ENCODE data around the gene WDR41. TPM values are rescaled to one million over a fixed set of nuclear protein-coding genes. Genes with fewer than 3 reads are reported as not detected.
A peak's percentile ranks its signal among the peaks of the same experiment; 100 is the strongest.
"Not testable (repeated sequence)": the region's sequence is repeated elsewhere in the genome, so short reads cannot be mapped to it uniquely, and the experiment has no call there.

WDR41 gene
- polyA plus RNA-seq (2013), result 51.4 TPM

DNA sequence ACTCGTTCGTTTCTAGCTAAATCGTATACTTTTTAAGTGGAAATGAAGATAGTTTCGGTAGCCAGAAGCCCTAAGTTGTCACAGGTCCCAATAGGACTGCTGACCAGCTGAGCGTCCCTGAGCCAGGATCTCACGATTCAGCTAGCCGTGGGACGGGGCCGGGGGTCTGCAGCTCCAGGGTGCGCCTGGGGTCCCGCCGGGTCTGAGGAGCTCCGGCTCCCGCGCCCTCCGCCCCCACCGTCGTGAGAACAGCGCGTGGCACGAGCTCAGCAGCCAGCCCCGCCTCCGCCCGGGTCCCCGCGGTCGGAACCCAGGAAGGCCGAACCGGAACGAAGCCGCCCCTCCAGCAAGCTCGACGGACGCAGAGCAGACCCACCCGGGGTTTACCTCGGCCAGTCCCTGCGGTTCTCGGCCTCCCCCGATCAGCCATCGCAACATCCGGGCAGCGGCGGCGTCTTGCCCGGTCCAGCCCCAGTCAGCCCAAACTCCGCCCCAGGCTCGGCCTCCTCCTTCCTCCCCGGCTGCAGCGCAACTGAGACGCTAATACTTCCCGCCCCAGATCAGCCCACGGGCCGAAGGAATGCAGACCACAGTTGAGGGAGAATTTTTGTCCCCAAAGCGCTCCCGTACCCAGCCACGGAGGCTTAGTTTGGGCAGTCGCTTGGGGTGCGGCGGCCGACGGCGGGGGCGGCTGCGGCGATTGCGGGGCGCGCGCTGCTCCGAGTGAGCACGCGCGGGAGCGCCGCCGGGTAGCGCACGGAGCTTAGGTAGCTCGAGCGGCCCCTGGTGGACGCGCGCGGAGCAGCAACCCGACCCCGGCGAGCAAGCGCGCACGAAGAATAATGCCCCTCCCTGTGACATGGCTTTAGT is at the start of gene WDR41:
TSS of gene WDR41 (minus strand) at position 534 of the 870 bp plus-strand sequence. CDS start at position 438, 96 bp downstream.
- Histone ChIP-seq H3K27me3 (replicated peaks in 2 of 5; ENCODE audit: control insufficient read depth in 4 of 5, insufficient read depth in 5 of 5, low read length in 4 of 5) (no peaks in the 10 kb centered on the region), H3K36me3 (ENCODE audit: control insufficient read depth in 4 of 4, insufficient read depth in 4 of 4, low read length in 3 of 4) (peaks cover 0 to 6% (median 3%) of the 10 kb centered on the region in 4 experiments), H3K27ac (ENCODE audit: insufficient read depth in 1 of 2, low read depth in 1 of 2, low read length in 2 of 2, poor library complexity in 1 of 2, severe bottlenecking in 2 of 2) (peak within 1 kb of the TSS; percentile 79 to 86), H3K4me3 (ENCODE audit: control insufficient read depth in 1 of 7, extremely low read depth in 1 of 7, insufficient read depth in 4 of 7, low read depth in 2 of 7, low read length in 6 of 7) (peak within 1 kb of the TSS; percentile 85 to 94 (median 92)), H3K9me3 (ENCODE audit: control extremely low read depth in 1 of 5, control insufficient read depth in 4 of 5, insufficient read depth in 2 of 5, low read depth in 1 of 5, low read length in 4 of 5) (no peaks in the 10 kb centered on the region), H3K4me1 (ENCODE audit: control extremely low read depth in 1 of 4, control insufficient read depth in 4 of 4, insufficient read depth in 4 of 4, low read length in 3 of 4) (peaks cover 0 to 11% (median 7%) of the 10 kb centered on the region in 4 experiments)
- POLR2A ChIA-PET, result interaction anchor here (0.6 kb wide), 1 partner anchor 35 kb away, joined by 3 read pairs; no protein-coding TSS in a partner anchor
- under 1% methylated on average over 86 of the region's 90 CpGs for WGBS (ENCODE audit: insufficient coverage)
- CTCF ChIA-PET, result interaction anchor here (0.8 to 2.2 kb wide), 14 partner anchors 9 to 363 kb away, joined by 3 to 13 read pairs (median 3); no protein-coding TSS in a partner anchor
- peak; percentile 93 to 97 (median 97) for DNase-seq

DNA sequence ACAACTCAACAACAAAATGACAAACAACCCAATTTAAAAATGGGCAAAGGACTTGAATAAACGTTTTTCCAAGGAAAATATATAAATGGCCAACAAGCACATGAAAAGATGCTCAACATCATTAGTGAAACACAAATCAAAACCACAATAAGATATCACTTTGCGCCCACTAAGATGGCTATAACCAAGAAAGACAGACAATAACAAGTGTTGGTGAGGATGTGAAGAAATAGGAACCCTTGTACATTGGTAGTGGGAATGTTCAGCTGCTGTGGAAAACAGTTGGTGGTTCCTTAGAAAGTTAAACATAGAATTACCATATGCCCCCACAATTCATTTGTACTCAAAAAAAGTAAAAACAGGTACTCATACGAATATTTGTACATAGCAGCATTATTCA is 39.2 kb upstream of the WDR41 start:
- Histone ChIP-seq H3K27me3 (replicated peaks in 2 of 5; ENCODE audit: control insufficient read depth in 4 of 5, insufficient read depth in 5 of 5, low read length in 4 of 5) (peaks cover 0 to 2% (median 0%) of the 10 kb centered on the region in 5 experiments), H3K4me3 (ENCODE audit: control insufficient read depth in 1 of 7, extremely low read depth in 1 of 7, insufficient read depth in 4 of 7, low read depth in 2 of 7, low read length in 6 of 7) (no peak overlapping the region), H3K9me3 (ENCODE audit: control extremely low read depth in 1 of 5, control insufficient read depth in 4 of 5, insufficient read depth in 2 of 5, low read depth in 1 of 5, low read length in 4 of 5) (peaks cover 0 to 6% (median 0%) of the 10 kb centered on the region in 5 experiments), H3K27ac (ENCODE audit: insufficient read depth in 1 of 2, low read depth in 1 of 2, low read length in 2 of 2, poor library complexity in 1 of 2, severe bottlenecking in 2 of 2) (no peak overlapping the region), H3K4me1 (ENCODE audit: control extremely low read depth in 1 of 4, control insufficient read depth in 4 of 4, insufficient read depth in 4 of 4, low read length in 3 of 4) (no peaks in the 10 kb centered on the region), H3K36me3 (ENCODE audit: control insufficient read depth in 4 of 4, insufficient read depth in 4 of 4, low read length in 3 of 4) (no peaks in the 10 kb centered on the region)
- WGBS (ENCODE audit: insufficient coverage), result no CpG with 5 or more reads among the region's 3 CpGs
- ChIA-PET CTCF (no interaction called here), POLR2A (no interaction called here)
- no peak for DNase-seq

- H3K27ac ChIP-seq (ENCODE audit: insufficient read depth in 1 of 2, low read depth in 1 of 2, low read length in 2 of 2, poor library complexity in 1 of 2, severe bottlenecking in 2 of 2), result no peak overlapping the region
- no peaks in the 10 kb centered on the region for H3K27me3 ChIP-seq (replicated peaks in 2 of 5; ENCODE audit: control insufficient read depth in 4 of 5, insufficient read depth in 5 of 5, low read length in 4 of 5)
- WGBS (ENCODE audit: insufficient coverage), result no CpG with 5 or more reads among the region's 2 CpGs
- no peaks in the 10 kb centered on the region for H3K4me1 ChIP-seq (ENCODE audit: control extremely low read depth in 1 of 4, control insufficient read depth in 4 of 4, insufficient read depth in 4 of 4, low read length in 3 of 4)
- no peaks in the 10 kb centered on the region for H3K36me3 ChIP-seq (ENCODE audit: control insufficient read depth in 4 of 4, insufficient read depth in 4 of 4, low read length in 3 of 4)
- H3K9me3 ChIP-seq (ENCODE audit: control extremely low read depth in 1 of 5, control insufficient read depth in 4 of 5, insufficient read depth in 2 of 5, low read depth in 1 of 5, low read length in 4 of 5), result no peaks in the 10 kb centered on the region
- POLR2A ChIA-PET, result no interaction called here
- H3K4me3 ChIP-seq (ENCODE audit: control insufficient read depth in 1 of 7, extremely low read depth in 1 of 7, insufficient read depth in 4 of 7, low read depth in 2 of 7, low read length in 6 of 7), result no peak overlapping the region
- DNase-seq, result peak; percentile 14 to 22 (median 20)
- CTCF ChIA-PET, result interaction anchor here (0.8 kb wide), 1 partner anchor 8 kb away, joined by 3 read pairs; no protein-coding TSS in a partner anchor
Measured at GRCh38 chr5:77518304-77518703, 26.2 kb upstream of the WDR41 start.

- Histone ChIP-seq H3K4me1 (ENCODE audit: control extremely low read depth in 1 of 4, control insufficient read depth in 4 of 4, insufficient read depth in 4 of 4, low read length in 3 of 4) (no peaks in the 10 kb centered on the region), H3K36me3 (ENCODE audit: control insufficient read depth in 4 of 4, insufficient read depth in 4 of 4, low read length in 3 of 4) (no peaks in the 10 kb centered on the region), H3K27me3 (replicated peaks in 2 of 5; ENCODE audit: control insufficient read depth in 4 of 5, insufficient read depth in 5 of 5, low read length in 4 of 5) (no peaks in the 10 kb centered on the region), H3K9me3 (ENCODE audit: control extremely low read depth in 1 of 5, control insufficient read depth in 4 of 5, insufficient read depth in 2 of 5, low read depth in 1 of 5, low read length in 4 of 5) (no peaks in the 10 kb centered on the region), H3K4me3 (ENCODE audit: control insufficient read depth in 1 of 7, extremely low read depth in 1 of 7, insufficient read depth in 4 of 7, low read depth in 2 of 7, low read length in 6 of 7) (no peak overlapping the region), H3K27ac (ENCODE audit: insufficient read depth in 1 of 2, low read depth in 1 of 2, low read length in 2 of 2, poor library complexity in 1 of 2, severe bottlenecking in 2 of 2) (no peak overlapping the region)
- CTCF ChIA-PET, result no interaction called here
- POLR2A ChIA-PET, result interaction anchor here (0.6 kb wide), 1 partner anchor 247 kb away, joined by 5 read pairs; no protein-coding TSS in a partner anchor
- WGBS (ENCODE audit: insufficient coverage), result no CpG with 5 or more reads among the region's 1 CpG
- no peak for DNase-seq
Measured at GRCh38 chr5:77514457-77514856, 22.3 kb upstream of the WDR41 start.

- H3K9me3 ChIP-seq (ENCODE audit: control extremely low read depth in 1 of 5, control insufficient read depth in 4 of 5, insufficient read depth in 2 of 5, low read depth in 1 of 5, low read length in 4 of 5), result no peaks in the 10 kb centered on the region
- H3K27ac ChIP-seq (ENCODE audit: insufficient read depth in 1 of 2, low read depth in 1 of 2, low read length in 2 of 2, poor library complexity in 1 of 2, severe bottlenecking in 2 of 2), result no peak overlapping the region
- WGBS (ENCODE audit: insufficient coverage), result 100% methylated on average over 1 of the region's 1 CpG
- CTCF ChIA-PET, result no interaction called here
- no peaks in the 10 kb centered on the region for H3K4me1 ChIP-seq (ENCODE audit: control extremely low read depth in 1 of 4, control insufficient read depth in 4 of 4, insufficient read depth in 4 of 4, low read length in 3 of 4)
- H3K36me3 ChIP-seq (ENCODE audit: control insufficient read depth in 4 of 4, insufficient read depth in 4 of 4, low read length in 3 of 4), result no peaks in the 10 kb centered on the region
- DNase-seq, result no peak
- no peaks in the 10 kb centered on the region for H3K27me3 ChIP-seq (replicated peaks in 2 of 5; ENCODE audit: control insufficient read depth in 4 of 5, insufficient read depth in 5 of 5, low read length in 4 of 5)
- POLR2A ChIA-PET, result no interaction called here
- no peak overlapping the region for H3K4me3 ChIP-seq (ENCODE audit: control insufficient read depth in 1 of 7, extremely low read depth in 1 of 7, insufficient read depth in 4 of 7, low read depth in 2 of 7, low read length in 6 of 7)
Measured at GRCh38 chr5:77513321-77513720, 21.2 kb upstream of the WDR41 start.

GRCh38 chr5:77501132-77501531 is 9.0 kb upstream of the WDR41 start:
- H3K27ac ChIP-seq (ENCODE audit: insufficient read depth in 1 of 2, low read depth in 1 of 2, low read length in 2 of 2, poor library complexity in 1 of 2, severe bottlenecking in 2 of 2); H3K27me3 ChIP-seq (replicated peaks in 2 of 5; ENCODE audit: control insufficient read depth in 4 of 5, insufficient read depth in 5 of 5, low read length in 4 of 5); H3K4me1 ChIP-seq (ENCODE audit: control extremely low read depth in 1 of 4, control insufficient read depth in 4 of 4, insufficient read depth in 4 of 4, low read length in 3 of 4); POLR2A ChIA-PET; H3K4me3 ChIP-seq (ENCODE audit: control insufficient read depth in 1 of 7, extremely low read depth in 1 of 7, insufficient read depth in 4 of 7, low read depth in 2 of 7, low read length in 6 of 7); H3K9me3 ChIP-seq (ENCODE audit: control extremely low read depth in 1 of 5, control insufficient read depth in 4 of 5, insufficient read depth in 2 of 5, low read depth in 1 of 5, low read length in 4 of 5); H3K36me3 ChIP-seq (ENCODE audit: control insufficient read depth in 4 of 4, insufficient read depth in 4 of 4, low read length in 3 of 4); DNase-seq: not testable (repeated sequence)
- 92% methylated on average over 8 of the region's 9 CpGs for WGBS (ENCODE audit: insufficient coverage)
- CTCF ChIA-PET, result interaction anchor here (1.6 kb wide), 1 partner anchor 8 kb away, joined by 3 read pairs; no protein-coding TSS in a partner anchor

GRCh38 chr5:77499973-77500372 is 7.9 kb upstream of the WDR41 start:
- no CpG with 5 or more reads among the region's 2 CpGs for WGBS (ENCODE audit: insufficient coverage)
- H3K27ac ChIP-seq (ENCODE audit: insufficient read depth in 1 of 2, low read depth in 1 of 2, low read length in 2 of 2, poor library complexity in 1 of 2, severe bottlenecking in 2 of 2), result no peak overlapping the region
- ChIA-PET CTCF (no interaction called here), POLR2A (no interaction called here)
- H3K4me1 ChIP-seq (ENCODE audit: control extremely low read depth in 1 of 4, control insufficient read depth in 4 of 4, insufficient read depth in 4 of 4, low read length in 3 of 4), result no peaks in the 10 kb centered on the region
- no peak overlapping the region for H3K4me3 ChIP-seq (ENCODE audit: control insufficient read depth in 1 of 7, extremely low read depth in 1 of 7, insufficient read depth in 4 of 7, low read depth in 2 of 7, low read length in 6 of 7)
- no peaks in the 10 kb centered on the region for H3K27me3 ChIP-seq (replicated peaks in 2 of 5; ENCODE audit: control insufficient read depth in 4 of 5, insufficient read depth in 5 of 5, low read length in 4 of 5)
- no peak for DNase-seq
- H3K36me3 ChIP-seq (ENCODE audit: control insufficient read depth in 4 of 4, insufficient read depth in 4 of 4, low read length in 3 of 4), result no peaks in the 10 kb centered on the region
- peaks cover 0 to 7% (median 0%) of the 10 kb centered on the region in 5 experiments for H3K9me3 ChIP-seq (ENCODE audit: control extremely low read depth in 1 of 5, control insufficient read depth in 4 of 5, insufficient read depth in 2 of 5, low read depth in 1 of 5, low read length in 4 of 5)
